Measurements from ENCODE around the gene EGFR. TPM values are rescaled to one million over a fixed set of nuclear protein-coding genes. Genes with fewer than 3 reads are reported as not detected.

Gene EGFR
- total and polyA plus RNA-seq, 7 donors = 3.6 to 61.5 (median 35.6) TPM

GRCh38 chr7:55131142-55131929 lies 112.5 kb downstream of the EGFR start:
- no peak for DNase-seq
- Histone ChIP-seq H3K4me3 (no peak overlapping the region), H3K27me3 (no peaks in the 10 kb centered on the region), H3K27ac (peak overlapping the region; percentile 81 to 90 (median 87)), H3K9me3 (no peaks in the 10 kb centered on the region), H3K36me3 (no peaks in the 10 kb centered on the region), H3K4me1 (peaks cover 0 to 80% (median 75%) of the 10 kb centered on the region in 4 donors)
- 35 to 67% methylated on average over 17 of the region's 17 CpGs for WGBS, 2 donors
- intact Hi-C loops (cut with DNase I) = loop anchor here (2.0 to 10.0 kb wide), 2 partner anchors 113 to 123 kb away; partner anchors contain the start of gene EGFR
- TF ChIP-seq CTCF (IDR thresholded peaks at IDR 0.05) (no peak), POLR2A (IDR thresholded peaks at IDR 0.05) (no peak), EP300 (IDR thresholded peaks at IDR 0.05) (no peak), POLR2AphosphoS5 (IDR thresholded peaks at IDR 0.05) (no peak)

- peaks cover 0 to 69% (median 66%) of the 10 kb centered on the region in 4 donors for H3K4me1 ChIP-seq
- DNase-seq = no peak
Observed at GRCh38 chr7:55132550-55132889, 113.7 kb downstream of the EGFR start.

GRCh38 chr7:55132890-55133551 lies 114.2 kb downstream of the EGFR start:
- 66 to 67% methylated on average over 10 of the region's 10 CpGs for WGBS, 2 donors
- intact Hi-C loops (cut with DNase I) = loop anchor here (10.0 kb wide), 1 partner anchor 122 kb away; no protein-coding TSS in a partner anchor
- TF ChIP-seq POLR2AphosphoS5 (IDR thresholded peaks at IDR 0.05) (peak; percentile 44 to 89 (median 53)), POLR2A (IDR thresholded peaks at IDR 0.05) (no peak), EP300 (IDR thresholded peaks at IDR 0.05) (peak in 2 of 4 donors; percentile 36 to 80), CTCF (IDR thresholded peaks at IDR 0.05) (no peak)

More at GRCh38 chr7:55132550-55132889, 113.7 kb downstream of the EGFR start:
- Histone ChIP-seq H3K9me3 (no peaks in the 10 kb centered on the region), H3K27me3 (no peaks in the 10 kb centered on the region), H3K36me3 (no peaks in the 10 kb centered on the region), H3K4me3 (no peak overlapping the region), H3K27ac (peak overlapping the region; percentile 81 to 90 (median 87))
- WGBS, 2 donors = 85 to 93% methylated on average over 5 of the region's 5 CpGs
- intact Hi-C loops (cut with DNase I) = loop anchor here (10.0 kb wide), 1 partner anchor 122 kb away; no protein-coding TSS in a partner anchor
- no peak for TF ChIP-seq POLR2A (IDR thresholded peaks at IDR 0.05)
- TF ChIP-seq POLR2AphosphoS5 (IDR thresholded peaks at IDR 0.05) = no peak

GRCh38 chr7:55133630-55134358 lies 115.0 kb downstream of the EGFR start:
- H3K27ac ChIP-seq = peak overlapping the region; percentile 81 to 90 (median 87)
- H3K4me3 ChIP-seq = no peak overlapping the region
- 76 to 82% methylated on average over 16 of the region's 16 CpGs for WGBS, 2 donors
- H3K36me3 ChIP-seq = no peaks in the 10 kb centered on the region
- intact Hi-C loops (cut with DNase I) = loop anchor here (10.0 kb wide), 1 partner anchor 121 kb away; no protein-coding TSS in a partner anchor
- H3K27me3 ChIP-seq = no peaks in the 10 kb centered on the region
- TF ChIP-seq EP300 (IDR thresholded peaks at IDR 0.05) (no peak), POLR2AphosphoS5 (IDR thresholded peaks at IDR 0.05) (peak in 2 of 4 donors; percentile 12 to 61), CTCF (IDR thresholded peaks at IDR 0.05) (peak in 1 of 4 experiments; percentile 11), POLR2A (IDR thresholded peaks at IDR 0.05) (no peak)
- H3K9me3 ChIP-seq = peaks cover 0 to 2% (median 1%) of the 10 kb centered on the region in 4 donors
- peaks cover 0 to 56% (median 54%) of the 10 kb centered on the region in 4 donors for H3K4me1 ChIP-seq
- peak; percentile 79 for DNase-seq

More at GRCh38 chr7:55132890-55133551, 114.2 kb downstream of the EGFR start:
- Histone ChIP-seq H3K27ac (peak overlapping the region; percentile 81 to 90 (median 87)), H3K27me3 (no peaks in the 10 kb centered on the region), H3K4me1 (peaks cover 0 to 64% (median 61%) of the 10 kb centered on the region in 4 donors), H3K9me3 (no peaks in the 10 kb centered on the region), H3K4me3 (no peak overlapping the region), H3K36me3 (no peaks in the 10 kb centered on the region)
- peak; percentile 83 for DNase-seq

All from sigmoid colon (tissue), 7 donors.